Measurements from ENCODE around the gene KRTAP1-5.
"Not testable (repeated sequence)": the region's sequence is repeated elsewhere in the genome, so short reads cannot be mapped to it uniquely, and the experiment has no call there.

The KRTAP1-5 gene, protein sequence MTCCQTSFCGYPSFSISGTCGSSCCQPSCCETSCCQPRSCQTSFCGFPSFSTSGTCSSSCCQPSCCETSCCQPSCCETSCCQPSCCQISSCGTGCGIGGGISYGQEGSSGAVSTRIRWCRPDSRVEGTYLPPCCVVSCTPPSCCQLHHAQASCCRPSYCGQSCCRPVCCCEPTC

GRCh38 chr17:41026715-41027471 lies at the start of gene KRTAP1-5:
KRTAP1-5 (minus strand) TSS chr17:41027208; CDS start chr17:41027155, 53 bp downstream.
- DNase-seq (ENCODE audit: low spot score): peak; percentile 68

GRCh38 chr17:41076788-41077187 lies 49.8 kb upstream of the KRTAP1-5 start:
- no peak for DNase-seq (ENCODE audit: low spot score)

- no peak for DNase-seq (ENCODE audit: low spot score)
Measured at GRCh38 chr17:41073676-41074075, 46.7 kb upstream of the KRTAP1-5 start.

DNA sequence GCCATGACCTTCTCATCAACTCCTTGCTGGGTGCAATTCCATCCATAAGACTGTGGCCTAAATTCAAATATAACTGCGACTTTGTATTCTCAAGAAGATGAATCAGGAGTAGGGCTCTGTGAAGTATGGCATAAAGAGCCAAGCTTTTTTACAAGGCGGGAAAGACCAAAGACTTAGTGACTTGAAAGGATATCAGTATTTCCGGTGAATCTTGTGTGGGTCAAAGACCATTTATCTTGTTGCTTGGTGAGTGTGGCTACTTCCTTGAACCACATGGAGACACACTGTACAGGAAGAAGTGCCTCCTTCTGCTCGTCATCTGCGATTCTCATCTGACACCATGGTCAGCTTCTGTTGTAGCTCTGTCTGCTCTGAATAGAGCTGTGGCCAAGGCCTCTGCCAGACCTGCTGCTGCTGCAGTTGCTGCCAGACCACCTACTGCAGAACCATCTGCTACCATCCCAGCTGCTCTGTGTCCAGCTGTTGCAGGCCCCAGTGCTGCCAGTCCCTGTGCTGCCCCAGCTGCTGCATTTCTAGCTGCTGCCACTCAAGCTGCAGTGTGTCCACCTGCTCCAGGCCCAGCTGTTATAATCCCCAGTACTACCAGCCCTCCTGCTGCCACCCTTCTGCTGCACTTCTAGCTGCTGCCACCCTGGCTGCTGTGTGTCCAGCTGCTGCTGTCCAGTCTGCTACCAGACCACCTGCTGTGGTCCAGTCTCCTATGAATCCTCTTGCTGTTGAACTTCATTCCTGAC lies 44.8 kb upstream of the KRTAP1-5 start:
- DNase-seq (ENCODE audit: low spot score): no peak

DNA sequence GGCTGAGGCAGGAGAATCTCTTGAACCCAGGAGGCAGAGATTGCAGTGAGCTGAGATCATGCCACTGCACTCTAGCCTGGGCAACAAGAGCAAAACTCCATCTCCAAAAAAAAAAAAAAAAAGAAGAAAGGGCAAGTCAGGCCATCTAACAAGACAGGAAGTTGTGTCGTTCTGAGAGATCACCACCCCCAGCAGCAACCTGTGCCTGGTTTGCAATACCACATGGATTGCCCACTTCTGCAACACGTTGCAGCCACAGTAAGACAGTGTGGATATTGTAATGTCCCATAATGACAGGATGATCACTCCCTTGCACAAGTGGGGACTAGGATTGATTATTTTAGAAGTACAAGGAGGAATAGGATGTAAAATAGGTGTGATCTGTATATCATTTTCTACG lies 42.0 kb upstream of the KRTAP1-5 start:
- no peak for DNase-seq (ENCODE audit: low spot score)

- peak; percentile 36 for DNase-seq (ENCODE audit: low spot score)
Measured at GRCh38 chr17:41067281-41067680, 40.3 kb upstream of the KRTAP1-5 start.

- DNase-seq (ENCODE audit: low spot score): peak; percentile 73
Measured at GRCh38 chr17:41065829-41066624, 39.0 kb upstream of the KRTAP1-5 start, which contains the start of gene KRTAP2-4. KRTAP2-4 (minus strand) TSS chr17:41065879; CDS start chr17:41065845, 34 bp downstream.

GRCh38 chr17:41065016-41065689 lies 38.1 kb upstream of the KRTAP1-5 start:
- DNase-seq (ENCODE audit: low spot score): not testable (repeated sequence)

DNA sequence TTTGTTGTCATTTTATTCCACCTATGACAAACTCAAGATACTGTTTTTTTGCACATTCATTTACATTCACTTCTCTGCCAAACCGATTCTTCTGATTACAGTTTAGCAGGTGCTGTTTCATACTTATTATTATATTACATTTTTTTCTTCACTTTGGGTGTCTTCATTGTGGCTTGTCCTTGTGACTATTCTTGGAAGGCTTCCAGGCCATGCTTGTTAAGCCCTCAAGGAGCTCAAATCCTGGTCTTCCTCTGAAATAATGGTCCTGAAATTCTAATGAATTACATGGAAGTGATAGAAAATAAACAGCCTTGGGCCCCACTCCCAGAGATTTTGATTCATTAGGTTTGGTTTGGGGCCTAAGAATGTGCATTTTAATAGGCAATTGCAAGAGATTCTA lies 37.3 kb upstream of the KRTAP1-5 start:
- no peak for DNase-seq (ENCODE audit: low spot score)

GRCh38 chr17:41063449-41063848 lies 36.4 kb upstream of the KRTAP1-5 start:
- no peak for DNase-seq (ENCODE audit: low spot score)

GRCh38 chr17:41061964-41062363 lies 35.0 kb upstream of the KRTAP1-5 start:
- peak; percentile 73 for DNase-seq (ENCODE audit: low spot score)

- DNase-seq (ENCODE audit: low spot score): peak; percentile 46
Measured at GRCh38 chr17:41060052-41060604, 33.1 kb upstream of the KRTAP1-5 start, which contains the start of gene KRTAP2-3. KRTAP2-3 (minus strand) TSS chr17:41060114; CDS start chr17:41060050, 64 bp downstream.

- DNase-seq (ENCODE audit: low spot score): peak; percentile 66
Measured at GRCh38 chr17:41059276-41060051, 32.5 kb upstream of the KRTAP1-5 start.

- no peak for DNase-seq (ENCODE audit: low spot score)
Measured at GRCh38 chr17:41058741-41059140, 31.7 kb upstream of the KRTAP1-5 start.

- DNase-seq (ENCODE audit: low spot score): no peak
Measured at GRCh38 chr17:41057547-41057946, 30.5 kb upstream of the KRTAP1-5 start.

DNA sequence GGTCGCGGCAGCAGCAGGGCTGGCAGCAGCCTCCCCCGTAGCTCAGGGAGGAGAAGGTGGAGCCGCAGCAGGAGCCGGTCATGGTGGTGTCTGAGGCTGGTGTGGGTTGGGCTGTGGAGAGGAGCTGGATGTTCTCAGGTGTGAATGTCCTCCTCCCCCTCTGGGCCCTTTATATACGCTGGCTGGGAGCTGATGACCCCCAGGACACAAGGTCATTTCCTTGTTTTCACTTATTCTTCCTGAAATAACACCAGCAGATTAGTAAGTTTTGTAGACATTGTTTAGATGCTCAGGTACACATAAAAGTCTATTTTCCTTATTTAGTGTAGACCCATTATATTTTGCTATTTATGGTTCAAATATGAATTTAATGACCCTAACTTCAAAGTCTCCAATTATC lies 28.1 kb upstream of the KRTAP1-5 start, which contains the start of gene KRTAP2-2:
Gene KRTAP2-2, minus strand, starts transcription at position 101 of the 400 bp plus-strand sequence. Its CDS starts 19 bp downstream, at position 82.
- not testable (repeated sequence) for DNase-seq (ENCODE audit: low spot score)

DNA sequence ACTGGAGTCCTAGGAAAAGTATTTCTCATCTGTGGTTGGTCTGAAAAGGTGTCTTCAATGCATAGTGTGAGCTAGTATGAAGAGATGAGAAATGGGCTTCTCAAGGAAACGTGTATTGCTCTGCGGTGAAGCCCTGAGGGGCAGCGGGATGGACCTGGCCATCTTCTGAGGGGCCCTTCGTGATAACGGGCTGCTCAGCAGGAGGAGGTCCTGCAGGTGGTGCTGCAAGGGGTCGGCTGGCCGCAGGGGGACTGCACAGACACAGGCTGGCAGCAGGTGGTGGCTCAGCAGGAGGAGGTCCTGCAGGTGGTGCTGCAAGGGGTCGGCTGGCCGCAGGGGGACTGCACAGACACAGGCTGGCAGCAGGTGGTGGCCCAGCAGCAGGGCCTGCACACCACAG lies 27.5 kb upstream of the KRTAP1-5 start:
- DNase-seq (ENCODE audit: low spot score): not testable (repeated sequence)

- no peak for DNase-seq (ENCODE audit: low spot score)
Measured at GRCh38 chr17:41054025-41054424, 27.0 kb upstream of the KRTAP1-5 start.

- no peak for DNase-seq (ENCODE audit: low spot score)
Measured at GRCh38 chr17:41052566-41052965, 25.6 kb upstream of the KRTAP1-5 start.

DNA sequence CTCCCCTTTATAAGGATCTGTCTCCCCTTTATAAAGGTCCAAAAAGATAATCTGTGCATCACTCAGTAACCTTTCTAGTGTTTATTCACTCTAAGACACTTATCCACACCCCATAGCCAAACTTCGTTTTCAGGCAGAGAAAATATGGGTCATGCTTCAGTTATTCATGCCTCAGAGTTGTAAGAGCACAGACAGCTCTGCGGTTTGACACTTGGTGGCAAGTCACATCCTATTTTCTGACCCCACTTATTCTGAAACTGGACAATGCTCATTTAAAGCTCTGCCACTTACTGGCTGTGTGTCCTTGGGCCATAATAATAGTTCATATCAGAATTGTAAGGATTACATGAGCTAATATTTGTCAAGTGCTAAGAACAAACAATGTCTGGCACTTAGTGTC lies 22.1 kb upstream of the KRTAP1-5 start:
- DNase-seq (ENCODE audit: low spot score): peak; percentile 42

Measured in GM03348 (cell line).